ENCODE measurements around the gene RHBDD1.

The RHBDD1 gene

DNA sequence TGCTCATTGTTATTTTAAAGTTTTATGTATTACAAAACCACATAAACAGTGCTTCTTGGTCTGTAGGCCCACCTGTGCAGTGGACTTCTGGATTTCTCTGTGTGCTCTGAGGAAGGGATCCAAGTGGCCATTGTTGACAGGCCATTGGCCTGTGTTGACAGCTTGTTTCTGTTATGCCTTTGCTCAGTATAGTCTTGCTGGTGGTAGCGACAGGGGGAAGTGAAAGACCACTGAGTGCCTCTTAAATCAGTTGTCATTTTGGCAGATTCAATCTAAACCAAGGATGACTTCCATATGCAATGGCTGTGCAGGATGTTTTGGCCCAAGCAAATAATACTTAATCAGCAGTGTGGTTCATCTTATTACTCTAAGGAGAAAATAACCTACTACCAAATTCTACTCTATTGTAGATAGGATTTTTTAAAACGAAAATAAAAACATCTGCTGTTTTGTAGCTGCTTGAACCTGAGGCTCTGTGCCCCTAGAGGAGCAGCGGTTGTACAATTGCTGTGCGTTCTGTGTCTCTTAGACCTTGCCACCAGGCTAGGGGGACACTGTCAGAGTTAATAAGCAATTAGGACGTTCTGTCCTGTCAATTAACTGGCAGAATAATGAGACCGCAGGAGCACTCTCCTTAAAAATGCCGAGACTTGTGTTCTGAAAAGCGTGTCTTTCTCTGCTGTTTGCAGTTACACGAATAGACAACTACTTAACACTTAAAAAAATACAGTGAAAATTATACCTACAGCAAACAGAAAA, 108.2 kb downstream of the RHBDD1 start:
- DNase-seq (ENCODE audit: low spot score) = no peak
- in situ Hi-C loops (cut with MboI; ENCODE audit: low sequenced_read_pairs, unreplicated experiment) = no loop called here

GRCh38 chr2:226953206-226953605, 117.4 kb downstream of the RHBDD1 start:
- no peak for TF ChIP-seq CTCF (IDR thresholded peaks at IDR 0.05; ENCODE audit: borderline replicate concordance, control extremely low read depth, extremely low read depth, insufficient read depth, missing control alignments)
- in situ Hi-C loops (cut with MboI; ENCODE audit: low sequenced_read_pairs, unreplicated experiment) = no loop called here
- DNase-seq (ENCODE audit: low spot score) = no peak

More for the DNA sequence above, 108.2 kb downstream of the RHBDD1 start:
- no peak for TF ChIP-seq CTCF (IDR thresholded peaks at IDR 0.05; ENCODE audit: borderline replicate concordance, control extremely low read depth, extremely low read depth, insufficient read depth, missing control alignments)

- in situ Hi-C loops (cut with MboI; ENCODE audit: low sequenced_read_pairs, unreplicated experiment) = no loop called here
- no peak for DNase-seq (ENCODE audit: low spot score)
- no peak for TF ChIP-seq CTCF (IDR thresholded peaks at IDR 0.05; ENCODE audit: borderline replicate concordance, control extremely low read depth, extremely low read depth, insufficient read depth, missing control alignments)
Observed at GRCh38 chr2:226953826-226954225, 118.0 kb downstream of the RHBDD1 start.

DNA sequence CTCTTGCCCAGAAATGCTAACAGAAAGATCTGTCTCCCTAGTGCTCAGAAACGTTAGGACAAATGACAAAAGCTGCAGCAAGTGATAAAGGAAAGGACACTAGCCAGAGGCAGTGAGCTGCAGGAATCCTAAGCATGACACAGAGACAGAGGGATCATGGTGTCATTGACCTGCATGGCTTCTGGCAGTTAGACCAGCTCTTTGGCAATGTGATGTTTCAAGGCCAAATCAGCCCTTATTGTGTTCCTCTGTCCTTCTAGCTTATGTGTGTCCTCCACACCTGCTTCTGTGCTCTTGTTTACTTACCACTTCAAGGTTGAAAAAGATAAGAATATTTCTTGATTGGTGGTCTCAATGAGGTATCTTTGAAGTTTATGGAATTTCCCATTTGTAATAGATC, 120.8 kb downstream of the RHBDD1 start:
- in situ Hi-C loops (cut with MboI; ENCODE audit: low sequenced_read_pairs, unreplicated experiment) = no loop called here
- DNase-seq (ENCODE audit: low spot score) = no peak
- no peak for TF ChIP-seq CTCF (IDR thresholded peaks at IDR 0.05; ENCODE audit: borderline replicate concordance, control extremely low read depth, extremely low read depth, insufficient read depth, missing control alignments)

- no peak for DNase-seq (ENCODE audit: low spot score)
- no peak for TF ChIP-seq CTCF (IDR thresholded peaks at IDR 0.05; ENCODE audit: borderline replicate concordance, control extremely low read depth, extremely low read depth, insufficient read depth, missing control alignments)
- in situ Hi-C loops (cut with MboI; ENCODE audit: low sequenced_read_pairs, unreplicated experiment) = no loop called here
Observed at GRCh38 chr2:226959418-226959817, 123.6 kb downstream of the RHBDD1 start.

- DNase-seq (ENCODE audit: low spot score) = no peak
- in situ Hi-C loops (cut with MboI; ENCODE audit: low sequenced_read_pairs, unreplicated experiment) = no loop called here
- no peak for TF ChIP-seq CTCF (IDR thresholded peaks at IDR 0.05; ENCODE audit: borderline replicate concordance, control extremely low read depth, extremely low read depth, insufficient read depth, missing control alignments)
Observed at GRCh38 chr2:226962176-226962773, 126.4 kb downstream of the RHBDD1 start.

Data from GM13976 (cell line).